PC-9 (cell line): Measurements from ENCODE around the gene SLC6A17. TPM values are rescaled to one million over a fixed set of nuclear protein-coding genes. Genes with fewer than 3 reads are reported as not detected.

Experiments
- BruUV-seq: library from RNA; stranded (reverse); fragments of 400-500 nt; replicated peaks from 2 replicates; lab custom pipeline; 2021; lab: Mats Ljungman, UMichigan
- CTCF ChIA-PET: fragments of 300-600 bp; sonication (Branson Sonifier 250); formaldehyde crosslinking; loops from one replicate; lab custom pipeline; 2022; ENCODE audit warnings: antibody characterized with exemption; lab: Charles Lee
- POLR2A ChIA-PET: fragments of 300-600 bp; sonication (Branson Sonifier 250); formaldehyde crosslinking; loops from one replicate; lab custom pipeline; 2022; ENCODE audit warnings: antibody characterized with exemption; ENCODE audit not compliant: unreplicated experiment; lab: Charles Lee
- DNase-seq, 2 experiments: peaks; one replicate each; pipeline versions ENCODE4 v3.0.0 to v3.0.0-alpha.2; 2015 to 2022; ENCODE audit warnings: mixed read lengths in 1 of 2
- H2AFZ ChIP-seq: fragments of 200-600 bp; sonication (generic); 2 replicates; pipeline ENCODE4 v1.8.1; 2017; ENCODE audit warnings: antibody characterized with exemption
- H3F3A ChIP-seq: fragments of 200-600 bp; sonication (generic); 2 replicates; pipeline ENCODE4 v1.8.1; 2017; ENCODE audit warnings: antibody characterized with exemption, mild to moderate bottlenecking, low read depth; ENCODE audit not compliant: insufficient read depth
- H3K27ac ChIP-seq: fragments of 200-600 bp; sonication (generic); 2 replicates; pipeline ENCODE4 v1.6.1; 2016; ENCODE audit warnings: mixed run types
- H3K27me3 ChIP-seq: fragments of 200-600 bp; sonication (generic); 2 replicates; pipeline ENCODE4 v1.6.1; 2016; ENCODE audit warnings: low read depth, mixed run types; ENCODE audit not compliant: insufficient read depth
- H3K36me3 ChIP-seq: fragments of 200-600 bp; sonication (generic); 2 replicates; pipeline ENCODE4 v1.6.1; 2016; ENCODE audit warnings: low read depth, mixed run types
- H3K4me1 ChIP-seq: fragments of 200-600 bp; sonication (generic); replicated peaks from 2 replicates; pipeline ENCODE4 v1.6.1; 2016; ENCODE audit warnings: mixed run types; ENCODE audit not compliant: insufficient read depth
- H3K4me2 ChIP-seq: fragments of 200-600 bp; sonication (generic); 2 replicates; pipeline ENCODE4 v1.6.1; 2017; ENCODE audit warnings: mixed run types
- H3K4me3 ChIP-seq: fragments of 200-600 bp; sonication (generic); 2 replicates; pipeline ENCODE4 v1.6.1; 2016; ENCODE audit warnings: mixed run types
- H3K79me2 ChIP-seq: fragments of 200-600 bp; sonication (generic); 2 replicates; pipeline ENCODE4 v1.6.1; 2017; ENCODE audit warnings: low read depth, mixed run types
- H3K9me2 ChIP-seq: fragments of 200-600 bp; sonication (generic); 2 replicates; pipeline ENCODE4 v1.8.1; 2017; ENCODE audit warnings: mild to moderate bottlenecking; ENCODE audit not compliant: insufficient read depth
- H3K9me3 ChIP-seq: fragments of 200-600 bp; sonication (generic); 2 replicates; pipeline ENCODE4 v1.8.1; 2016; ENCODE audit warnings: low read depth; ENCODE audit not compliant: insufficient read depth
- H4K20me1 ChIP-seq: fragments of 200-600 bp; sonication (generic); 2 replicates; pipeline ENCODE4 v1.8.1; 2017; ENCODE audit not compliant: insufficient read depth
- CTCF ChIP-seq: fragments of 200-600 bp; sonication (generic); conservative IDR thresholded peaks from 2 replicates; pipeline ENCODE4 v1.6.1; 2017; ENCODE audit warnings: mixed run types, antibody characterized with exemption, mild to moderate bottlenecking, moderate library complexity
- EZH2 ChIP-seq: fragments of 200-600 bp; sonication (generic); IDR thresholded peaks from 2 replicates; pipeline ENCODE4 v1.8.0; 2017; ENCODE audit warnings: antibody characterized with exemption, low read depth
- intact Hi-C: fragments of 100-400 bp; cut with micrococcal nuclease; formaldehyde crosslinking; loops from one replicate; pipeline ENCODE4 v1.10.0; 2022; ENCODE audit not compliant: unreplicated experiment
- total RNA-seq: library from RNA; stranded (reverse); gene quantifications from 2 replicates; pipeline ENCODE4 v1.2.3, GENCODE V29; 2021

SLC6A17 gene
- total RNA-seq, 1 experiment from 2014 or later, result 4.5 TPM

- ChIA-PET POLR2A (no interaction called here), CTCF (interaction anchor here (0.6 kb wide), 1 partner anchor 453 kb away, joined by 3 read pairs; no protein-coding TSS in a partner anchor)
- no peak for DNase-seq
- no peaks in the 10 kb centered on the region for H4K20me1 ChIP-seq
- H3K27me3 ChIP-seq, result no peaks in the 10 kb centered on the region
- no peak overlapping the region for H3K27ac ChIP-seq
- H3K79me2 ChIP-seq, result no peaks in the 10 kb centered on the region
- BruUV-seq, result no TSS peak
- no peak overlapping the region for H3K4me2 ChIP-seq
- no peaks in the 10 kb centered on the region; the same call in 1 of the 2 replicates for H3F3A ChIP-seq
- no peak overlapping the region for H2AFZ ChIP-seq
- no peaks in the 10 kb centered on the region for H3K36me3 ChIP-seq
- H3K4me3 ChIP-seq, result no peak overlapping the region
- H3K4me1 ChIP-seq, result peaks cover 10% of the 10 kb centered on the region
- intact Hi-C loops, result no loop called here
- TF ChIP-seq EZH2 (no peak), CTCF (no peak)
- no peaks in the 10 kb centered on the region for H3K9me3 ChIP-seq
- H3K9me2 ChIP-seq, result no peaks in the 10 kb centered on the region
Measured at GRCh38 chr1:110166861-110167260, 16.6 kb downstream of the SLC6A17 start.

GRCh38 chr1:110170766-110171733 lies 20.8 kb downstream of the SLC6A17 start:
- intact Hi-C loops, result no loop called here
- H3K36me3 ChIP-seq, result no peaks in the 10 kb centered on the region
- ChIA-PET POLR2A (no interaction called here), CTCF (no interaction called here)
- no peak overlapping the region for H3K27ac ChIP-seq
- no peak overlapping the region for H3K4me3 ChIP-seq
- no peaks in the 10 kb centered on the region for H3K79me2 ChIP-seq
- no TSS peak for BruUV-seq
- no peak overlapping the region for H3K4me2 ChIP-seq
- TF ChIP-seq CTCF (no peak), EZH2 (no peak)
- H3K9me3 ChIP-seq, result no peaks in the 10 kb centered on the region
- H3K27me3 ChIP-seq, result no peaks in the 10 kb centered on the region
- DNase-seq, result no peak
- H3K4me1 ChIP-seq, result no peaks in the 10 kb centered on the region
- no peak overlapping the region for H2AFZ ChIP-seq
- no peaks in the 10 kb centered on the region for H4K20me1 ChIP-seq
- H3K9me2 ChIP-seq, result no peaks in the 10 kb centered on the region
- no peaks in the 10 kb centered on the region for H3F3A ChIP-seq

- Histone ChIP-seq H3K27me3 (no peaks in the 10 kb centered on the region), H3K9me2 (no peaks in the 10 kb centered on the region), H3K4me3 (no peak overlapping the region), H3K9me3 (no peaks in the 10 kb centered on the region), H2AFZ (no peak overlapping the region), H3K36me3 (no peaks in the 10 kb centered on the region), H3F3A (no peaks in the 10 kb centered on the region), H4K20me1 (no peaks in the 10 kb centered on the region), H3K4me1 (no peaks in the 10 kb centered on the region), H3K4me2 (no peak overlapping the region), H3K79me2 (no peaks in the 10 kb centered on the region), H3K27ac (no peak overlapping the region)
- POLR2A ChIA-PET, result no interaction called here
- CTCF ChIA-PET, result interaction anchor here (0.6 kb wide), 1 partner anchor 84 kb away, joined by 3 read pairs; no protein-coding TSS in a partner anchor
- no TSS peak for BruUV-seq
- no peak for DNase-seq
- TF ChIP-seq EZH2, result no peak
- no peak for TF ChIP-seq CTCF
- intact Hi-C loops, result no loop called here
Measured at GRCh38 chr1:110172001-110172400, 21.7 kb downstream of the SLC6A17 start.
